GM12878 (cell line): ENCODE results near the gene METTL8. TPM values are rescaled to one million over a fixed set of nuclear protein-coding genes. Genes with fewer than 3 reads are reported as not detected.

Experiments used
- BACH1 ChIP-seq: fragments of 450-650 bp; IDR thresholded peaks from 2 replicates; pipeline ENCODE4 v1.6.1; 2017; ENCODE audit warnings: mild to moderate bottlenecking, borderline replicate concordance
- CBX5 ChIP-seq: sonication (generic); IDR thresholded peaks from 2 replicates; pipeline ENCODE4 v1.6.1; 2016; ENCODE audit warnings: low read depth, moderate library complexity, mild to moderate bottlenecking, inconsistent platforms
- CUX1 ChIP-seq: IDR thresholded peaks from 2 replicates; pipeline ENCODE4 v1.6.1; 2012; ENCODE audit warnings: improper control_type of control experiment, low read depth, low read length; ENCODE audit not compliant: insufficient replicate concordance
- ETV6 ChIP-seq, 2 experiments: fragments of 450-650 bp in 1 of 2; IDR thresholded peaks in 1 of 2; conservative IDR thresholded peaks in 1 of 2; 2 replicates each; pipeline ENCODE4 v1.6.1; 2014; ENCODE audit warnings: antibody characterized with exemption in 1 of 2, borderline replicate concordance in 1 of 2, low read depth in 1 of 2, mild to moderate bottlenecking in 1 of 2, moderate library complexity in 1 of 2
- GATAD2B ChIP-seq: fragments of 450-650 bp; conservative IDR thresholded peaks from 2 replicates; pipeline ENCODE4 v1.6.1; 2017; ENCODE audit warnings: low read depth, mild to moderate bottlenecking, moderate library complexity
- IKZF2 ChIP-seq, 2 experiments: fragments of 450-650 bp; IDR thresholded peaks; 2 replicates each; pipeline ENCODE4 v1.6.1; 2017; ENCODE audit warnings: mild to moderate bottlenecking in 2 of 2, moderate library complexity in 2 of 2
- MEF2A ChIP-seq: IDR thresholded peaks from 2 replicates; pipeline ENCODE4 v1.6.1; 2011; ENCODE audit warnings: low read depth, mild to moderate bottlenecking, low read length, moderate library complexity; ENCODE audit not compliant: insufficient read depth
- PKNOX1 ChIP-seq: fragments of 450-650 bp; IDR thresholded peaks from 2 replicates; pipeline ENCODE4 v1.6.1; 2016; ENCODE audit warnings: mild to moderate bottlenecking
- RFX5 ChIP-seq: IDR thresholded peaks from 2 replicates; pipeline ENCODE4 v1.6.1; 2011; ENCODE audit warnings: low read depth, low read length, improper control_type of control experiment
- RUNX3 ChIP-seq: IDR thresholded peaks from 2 replicates; pipeline ENCODE4 v1.6.1; 2012; ENCODE audit warnings: low read length, inconsistent platforms
- SREBF1 ChIP-seq: IDR thresholded peaks from 2 replicates; pipeline ENCODE4 v1.6.1; 2012; ENCODE audit warnings: mild to moderate bottlenecking, low read length
- ZNF217 ChIP-seq: fragments of 450-650 bp; IDR thresholded peaks from 2 replicates; pipeline ENCODE4 v1.6.1; 2017; ENCODE audit warnings: antibody characterized with exemption, mild to moderate bottlenecking
- ZNF384 ChIP-seq: IDR thresholded peaks from 2 replicates; pipeline ENCODE4 v1.6.1; 2012; ENCODE audit warnings: low read depth, mild to moderate bottlenecking, low read length, improper control_type of control experiment, borderline replicate concordance
- ZZZ3 ChIP-seq: IDR thresholded peaks from 2 replicates; pipeline ENCODE4 v1.6.1; 2011; ENCODE audit warnings: low read depth; ENCODE audit not compliant: control insufficient read depth, insufficient read length
- polyA plus RNA-seq, 11 experiments: library from polyadenylated mRNA; depleted of rRNA in 4 of 11; unstranded in 6 of 11; stranded (reverse) in 5 of 11; fragments of >200 nt; fragmentation: Nextera tagmentation in 4 of 11; fragmentation: Illumina TruSeq in 1 of 11; extraction: Ambion mirVana in 4 of 11; extraction: Trizol in 1 of 11; gene quantifications; 1 replicate in 1 of 11; 2 replicates in 10 of 11; pipeline versions ENCODE4 v1.2.1 to v1.2.3, GENCODE V29; 2011 to 2016; ENCODE audit warnings: inconsistent platforms in 2 of 11, missing spikeins in 2 of 11, low read depth in 1 of 11
- total RNA-seq, 4 experiments: library from RNA; depleted of rRNA in 3 of 4; stranded (reverse); fragments of >200 nt in 3 of 4; fragmentation: Illumina TruSeq in 1 of 4; extraction: Trizol in 1 of 4; gene quantifications; 2 replicates each; pipeline versions ENCODE4 v1.2.1 to v1.2.3, GENCODE V29; 2013 to 2021

Gene METTL8
- total and polyA plus RNA-seq, 10 of the 15 experiments (the other 5 are each of a cell fraction or from before 2014, with no cell fraction given), result 30.8 to 96.3 (median 51.5) TPM

- TF ChIP-seq PKNOX1, result no peak
- peak; percentile 39; the same call in 1 of the 2 replicates for TF ChIP-seq BACH1
- TF ChIP-seq MEF2A, result peak; percentile 95
- peak; percentile 42 for TF ChIP-seq CUX1
- 0 out of 2 replicates have a peak, but pooled peaks have one; percentile 14 for TF ChIP-seq GATAD2B
- no peak for TF ChIP-seq ZNF384
- peak; percentile 93 to 94 for TF ChIP-seq IKZF2 (IDR thresholded peaks at IDR 0.05)
- 0 out of 2 replicates have a peak, but pooled peaks have one; percentile 34 for TF ChIP-seq CBX5
- TF ChIP-seq ZZZ3, result no peak
- peak; percentile 43; the same call in 1 of the 2 replicates for TF ChIP-seq ZNF217
- TF ChIP-seq RUNX3, result peak; percentile 91
- TF ChIP-seq SREBF1, result no peak
- peak in 1 of 2 experiments; percentile 67; a peak in 1 of 4 replicates for TF ChIP-seq ETV6 (conservative IDR thresholded peaks at IDR 0.05 in 1 of 2, IDR thresholded peaks at IDR 0.05 in 1 of 2; ENCODE audit: borderline replicate concordance in 1 of 2, low read depth in 1 of 2)
- TF ChIP-seq RFX5, result no peak
These were observed 86.8 kb downstream of the METTL8 start (continued) for GRCh38 chr2:171346723-171347557.
